Prostate gland (tissue), 2 donors: ENCODE results near the gene CCDC195. TPM values are rescaled to one million over a fixed set of nuclear protein-coding genes. Genes with fewer than 3 reads are reported as not detected.

Experiments
- DNase-seq: peaks from one replicate; pipeline ENCODE4 v3.0.0-alpha.2; 2019; ENCODE audit warnings: low spot score
- H3K27ac ChIP-seq, 2 donors: fragments of 200-600 bp; sonication (generic); 2 replicates each; pipeline ENCODE4 v1.5.1; 2017 to 2019
- H3K27me3 ChIP-seq: fragments of 200-600 bp; sonication (generic); replicated peaks from 2 replicates; pipeline ENCODE4 v1.5.1; 2019; ENCODE audit not compliant: insufficient read depth
- H3K36me3 ChIP-seq, 2 donors: fragments of 200-600 bp; sonication (generic); 1 replicate in 1 of 2; 2 replicates in 1 of 2; pipeline versions ENCODE4 v1.5.1 to v1.8.1; 2017 to 2019
- H3K4me1 ChIP-seq: fragments of 200-600 bp; sonication (generic); replicated peaks from 2 replicates; pipeline ENCODE4 v1.5.1; 2019
- H3K4me3 ChIP-seq, 2 donors: fragments of 200-600 bp; sonication (generic); 2 replicates each; pipeline ENCODE4 v1.5.1; 2017 to 2019
- H3K9me3 ChIP-seq: fragments of 200-600 bp; sonication (generic); 2 replicates; pipeline ENCODE4 v1.5.1; 2017
- POLR2A ChIP-seq: fragments of 450-650 bp; IDR thresholded peaks from one replicate; pipeline ENCODE4 v1.6.1; 2016; ENCODE audit warnings: antibody characterized with exemption, mild to moderate bottlenecking
- POLR2AphosphoS5 ChIP-seq: sonication (generic); formaldehyde crosslinking; IDR thresholded peaks from one replicate; pipeline ENCODE4 v1.6.1; 2017; ENCODE audit warnings: antibody characterized with exemption
- WGBS: methylation state at CpG from one replicate; pipeline ENCODE4 v1.1.5; 2018; 5-methylcytosine and 5-hydroxymethylcytosine counted together
- intact Hi-C: fragments of 100-400 bp; cut with DNase I; formaldehyde crosslinking; loops from one replicate; pipeline ENCODE4 v1.14.2; 2022
- total RNA-seq, 2 donors: library from RNA; depleted of rRNA; stranded (reverse); fragments of >200 nt; gene quantifications; one replicate each; pipeline ENCODE4 v1.1.0, GENCODE V29; 2016
- TF ChIP-seq, protein P1 (sequence below), 4 experiments: fragments of 200-600 bp in 2 of 4; fragments of 450-650 bp in 2 of 4; sonication (generic) in 2 of 4; IDR thresholded peaks; 1 replicate in 3 of 4; 2 replicates in 1 of 4; pipeline ENCODE4 v1.5.1; 2016 to 2019; ENCODE audit warnings: antibody characterized with exemption in 4 of 4, mild to moderate bottlenecking in 2 of 4, moderate library complexity in 2 of 4

The CCDC195 gene, protein sequence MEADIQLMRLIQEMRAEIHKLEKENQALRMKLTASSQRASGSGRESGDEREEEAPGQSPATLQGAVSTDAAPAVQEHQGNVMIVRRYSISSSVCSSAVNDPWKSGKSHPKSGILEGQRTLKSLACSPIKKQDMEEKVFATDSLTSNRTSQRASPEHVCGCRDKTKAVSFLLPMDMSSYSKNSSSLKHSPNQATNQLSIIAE
- not detected for total RNA-seq

DNA sequence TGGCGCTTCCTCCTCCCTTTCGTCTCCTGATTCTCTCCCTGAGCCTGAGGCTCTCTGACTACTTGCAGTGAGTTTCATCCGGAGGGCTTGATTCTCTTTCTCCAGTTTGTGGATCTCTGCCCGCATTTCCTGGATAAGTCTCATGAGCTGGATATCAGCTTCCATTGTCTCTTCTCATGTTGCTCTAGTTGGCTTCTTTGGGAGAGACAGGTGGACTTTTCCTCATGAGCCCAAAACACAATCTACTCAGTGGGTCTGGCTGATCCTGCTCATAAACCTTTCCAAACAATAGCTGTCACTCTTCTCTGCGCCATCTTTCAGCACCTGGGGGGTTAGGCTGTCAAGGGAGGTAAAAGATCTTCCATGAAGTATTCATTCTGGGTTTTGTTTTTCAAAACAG, at the start of gene CCDC195:
Gene CCDC195, minus strand, starts transcription at position 165 of the 400 bp plus-strand sequence. Its CDS starts 0 bp downstream, at position 165.
- Histone ChIP-seq H3K4me3 (no peak within 1 kb of the TSS), H3K27ac (no peak within 1 kb of the TSS), H3K4me1 (no peaks in the 10 kb centered on the region), H3K9me3 (no peaks in the 10 kb centered on the region), H3K27me3 (no peaks in the 10 kb centered on the region), H3K36me3 (no peaks in the 10 kb centered on the region)
- TF ChIP-seq, protein P1, sequence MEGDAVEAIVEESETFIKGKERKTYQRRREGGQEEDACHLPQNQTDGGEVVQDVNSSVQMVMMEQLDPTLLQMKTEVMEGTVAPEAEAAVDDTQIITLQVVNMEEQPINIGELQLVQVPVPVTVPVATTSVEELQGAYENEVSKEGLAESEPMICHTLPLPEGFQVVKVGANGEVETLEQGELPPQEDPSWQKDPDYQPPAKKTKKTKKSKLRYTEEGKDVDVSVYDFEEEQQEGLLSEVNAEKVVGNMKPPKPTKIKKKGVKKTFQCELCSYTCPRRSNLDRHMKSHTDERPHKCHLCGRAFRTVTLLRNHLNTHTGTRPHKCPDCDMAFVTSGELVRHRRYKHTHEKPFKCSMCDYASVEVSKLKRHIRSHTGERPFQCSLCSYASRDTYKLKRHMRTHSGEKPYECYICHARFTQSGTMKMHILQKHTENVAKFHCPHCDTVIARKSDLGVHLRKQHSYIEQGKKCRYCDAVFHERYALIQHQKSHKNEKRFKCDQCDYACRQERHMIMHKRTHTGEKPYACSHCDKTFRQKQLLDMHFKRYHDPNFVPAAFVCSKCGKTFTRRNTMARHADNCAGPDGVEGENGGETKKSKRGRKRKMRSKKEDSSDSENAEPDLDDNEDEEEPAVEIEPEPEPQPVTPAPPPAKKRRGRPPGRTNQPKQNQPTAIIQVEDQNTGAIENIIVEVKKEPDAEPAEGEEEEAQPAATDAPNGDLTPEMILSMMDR (IDR thresholded peaks at IDR 0.05) = no peak
- no peak for TF ChIP-seq POLR2AphosphoS5
- no peak for TF ChIP-seq POLR2A
- intact Hi-C loops = no loop called here
- DNase-seq = no peak
- 77% methylated on average over 5 of the region's 5 CpGs for WGBS

DNA sequence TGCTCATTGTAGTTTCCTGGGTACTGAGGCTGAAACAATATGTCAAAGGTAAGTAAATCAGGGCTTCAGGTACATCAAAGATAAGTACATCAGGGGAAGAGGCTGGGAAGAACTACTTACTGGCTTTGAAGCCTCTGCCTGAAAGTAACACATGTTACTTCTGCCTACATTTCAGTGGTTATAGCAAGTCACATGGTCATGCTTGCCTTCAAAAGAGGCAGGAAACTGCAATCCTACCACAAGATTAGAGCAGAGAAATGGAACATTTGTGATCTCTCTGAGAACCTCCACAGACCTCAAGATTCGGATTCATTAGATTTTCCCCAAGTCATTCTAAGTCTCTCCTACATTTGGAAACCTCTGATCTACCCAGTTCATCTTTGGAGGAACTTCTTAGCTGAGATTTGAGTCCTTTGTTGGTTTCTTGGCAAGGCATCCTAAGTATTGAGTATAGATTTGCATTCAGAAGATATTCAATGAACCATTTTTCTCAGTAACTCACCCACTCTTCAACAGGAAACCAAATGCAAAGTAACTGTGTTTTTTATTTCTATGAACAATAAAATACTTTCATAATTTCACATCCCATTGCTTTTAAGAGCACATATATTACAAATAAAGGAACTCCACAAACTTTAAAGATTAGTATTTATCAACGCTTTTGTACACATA, 48.5 kb upstream of the CCDC195 start:
- DNase-seq = no peak
- WGBS = 94% methylated on average over 2 of the region's 2 CpGs
- no peak for TF ChIP-seq POLR2A
- TF ChIP-seq, protein P1 (IDR thresholded peaks at IDR 0.05) = no peak
- TF ChIP-seq POLR2AphosphoS5 = no peak
- no peak overlapping the region for H3K4me3 ChIP-seq
- no peaks in the 10 kb centered on the region for H3K9me3 ChIP-seq
- no peak overlapping the region for H3K27ac ChIP-seq
- H3K36me3 ChIP-seq = no peaks in the 10 kb centered on the region
- H3K4me1 ChIP-seq = no peaks in the 10 kb centered on the region
- no peaks in the 10 kb centered on the region for H3K27me3 ChIP-seq
- intact Hi-C loops = no loop called here

DNA sequence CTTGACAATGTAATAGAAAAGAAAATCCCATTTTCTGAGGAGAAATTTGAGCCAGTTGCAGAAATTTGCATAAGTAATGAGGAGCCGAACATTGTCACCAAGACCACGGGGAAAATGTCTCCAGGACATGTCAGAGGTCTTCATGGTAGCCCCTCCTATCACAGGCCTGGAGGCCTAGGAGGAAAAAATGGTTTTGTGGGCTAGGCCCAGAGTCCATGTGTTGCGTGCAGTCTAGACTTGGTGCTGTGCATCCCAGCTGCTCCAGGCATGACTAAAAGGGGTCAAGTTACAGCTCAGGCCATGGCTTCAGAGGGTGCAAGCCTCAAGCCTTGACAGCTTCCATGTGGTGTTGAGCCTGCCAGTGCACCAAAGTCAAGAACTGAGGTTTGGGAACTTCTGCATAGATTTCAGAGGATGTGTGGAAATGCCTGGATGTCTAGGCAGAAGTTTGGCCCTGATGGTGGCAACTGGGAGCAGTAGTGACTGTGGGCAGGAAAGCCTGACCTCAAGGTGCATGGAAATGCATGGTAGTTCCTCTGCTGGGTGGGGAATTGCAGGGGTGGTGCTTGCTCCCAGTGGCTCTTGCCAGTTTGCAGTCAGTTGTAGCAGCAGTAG, 41.9 kb upstream of the CCDC195 start:
- Histone ChIP-seq H3K4me1 (no peaks in the 10 kb centered on the region), H3K27ac (no peak overlapping the region), H3K9me3 (no peaks in the 10 kb centered on the region), H3K36me3 (no peaks in the 10 kb centered on the region), H3K27me3 (no peaks in the 10 kb centered on the region), H3K4me3 (no peak overlapping the region)
- WGBS = 92% methylated on average over 3 of the region's 3 CpGs
- intact Hi-C loops = no loop called here
- DNase-seq = no peak
- TF ChIP-seq POLR2AphosphoS5 = no peak
- TF ChIP-seq, protein P1 (IDR thresholded peaks at IDR 0.05) = no peak
- TF ChIP-seq POLR2A = no peak

DNA sequence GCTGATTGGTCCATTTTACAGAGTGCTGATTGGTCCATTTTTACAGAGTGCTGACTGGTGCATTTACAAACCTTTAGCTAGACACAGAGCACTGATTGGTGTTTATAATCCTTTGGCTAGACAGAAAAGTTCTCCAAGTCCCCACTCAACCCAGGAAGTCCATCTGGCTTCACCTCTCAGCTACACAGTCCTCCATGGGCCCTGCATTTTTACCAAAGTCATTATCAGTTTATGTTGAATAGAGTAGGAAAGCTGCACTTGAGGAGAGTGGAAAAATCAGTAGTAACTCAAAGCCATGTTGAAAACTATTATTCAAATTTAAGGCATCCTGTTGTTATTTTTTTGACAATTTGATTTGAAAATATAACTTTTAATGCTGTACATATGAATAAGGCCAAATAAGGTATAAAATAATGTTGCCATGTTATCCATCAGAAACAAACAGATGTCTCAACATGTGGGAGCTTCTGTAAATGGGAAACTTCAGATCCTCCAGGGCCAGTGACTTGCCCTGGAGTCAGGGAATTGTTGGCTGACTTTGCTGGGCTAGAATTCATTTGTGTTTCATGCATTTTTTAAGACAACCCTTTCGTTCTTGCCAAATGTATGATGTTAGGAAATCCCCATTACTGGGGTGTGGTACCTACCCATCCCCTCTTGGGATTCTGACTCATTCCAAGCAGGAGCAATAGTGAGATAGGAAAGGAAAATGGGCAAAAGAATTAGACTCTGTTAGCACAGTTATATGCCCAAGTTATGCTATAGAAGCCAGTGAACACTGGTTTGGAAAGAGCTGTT, 37.8 kb upstream of the CCDC195 start:
- Histone ChIP-seq H3K36me3 (no peaks in the 10 kb centered on the region), H3K27ac (no peak overlapping the region), H3K9me3 (no peaks in the 10 kb centered on the region), H3K4me1 (no peaks in the 10 kb centered on the region), H3K27me3 (no peaks in the 10 kb centered on the region), H3K4me3 (no peak overlapping the region)
- TF ChIP-seq POLR2AphosphoS5 (no peak), POLR2A (no peak)
- TF ChIP-seq, protein P1 (IDR thresholded peaks at IDR 0.05) = no peak
- WGBS = 70% methylated on average over 1 of the region's 1 CpG
- no peak for DNase-seq
- intact Hi-C loops = no loop called here
